Measurements from ENCODE around the gene EIF4E3.

DNA sequence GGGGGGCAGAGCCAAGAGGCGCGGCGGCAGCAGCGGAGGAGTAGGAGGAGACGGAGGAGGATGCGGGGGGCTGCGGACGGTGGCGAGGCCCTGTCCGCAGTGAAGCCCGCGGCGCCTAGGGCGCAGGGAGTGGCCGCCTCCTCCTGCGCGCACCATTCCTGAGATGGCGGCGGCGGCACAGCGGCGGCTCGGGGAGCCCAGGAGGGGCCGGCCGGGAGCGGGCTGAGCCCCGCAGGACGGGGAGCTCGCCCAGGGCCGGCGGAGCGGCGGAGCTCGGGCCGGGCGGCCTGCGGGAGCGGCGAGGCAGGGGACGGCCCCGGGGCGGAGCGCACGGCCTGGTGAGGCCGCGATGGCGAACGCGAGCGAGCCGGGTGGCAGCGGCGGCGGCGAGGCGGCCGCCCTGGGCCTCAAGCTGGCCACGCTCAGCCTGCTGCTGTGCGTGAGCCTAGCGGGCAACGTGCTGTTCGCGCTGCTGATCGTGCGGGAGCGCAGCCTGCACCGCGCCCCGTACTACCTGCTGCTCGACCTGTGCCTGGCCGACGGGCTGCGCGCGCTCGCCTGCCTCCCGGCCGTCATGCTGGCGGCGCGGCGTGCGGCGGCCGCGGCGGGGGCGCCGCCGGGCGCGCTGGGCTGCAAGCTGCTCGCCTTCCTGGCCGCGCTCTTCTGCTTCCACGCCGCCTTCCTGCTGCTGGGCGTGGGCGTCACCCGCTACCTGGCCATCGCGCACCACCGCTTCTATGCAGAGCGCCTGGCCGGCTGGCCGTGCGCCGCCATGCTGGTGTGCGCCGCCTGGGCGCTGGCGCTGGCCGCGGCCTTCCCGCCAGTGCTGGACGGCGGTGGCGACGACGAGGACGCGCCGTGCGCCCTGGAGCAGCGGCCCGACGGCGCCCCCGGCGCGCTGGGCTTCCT, 28.8 kb upstream of the EIF4E3 start, which contains the start of gene GPR27:
- TF ChIP-seq, protein P1, sequence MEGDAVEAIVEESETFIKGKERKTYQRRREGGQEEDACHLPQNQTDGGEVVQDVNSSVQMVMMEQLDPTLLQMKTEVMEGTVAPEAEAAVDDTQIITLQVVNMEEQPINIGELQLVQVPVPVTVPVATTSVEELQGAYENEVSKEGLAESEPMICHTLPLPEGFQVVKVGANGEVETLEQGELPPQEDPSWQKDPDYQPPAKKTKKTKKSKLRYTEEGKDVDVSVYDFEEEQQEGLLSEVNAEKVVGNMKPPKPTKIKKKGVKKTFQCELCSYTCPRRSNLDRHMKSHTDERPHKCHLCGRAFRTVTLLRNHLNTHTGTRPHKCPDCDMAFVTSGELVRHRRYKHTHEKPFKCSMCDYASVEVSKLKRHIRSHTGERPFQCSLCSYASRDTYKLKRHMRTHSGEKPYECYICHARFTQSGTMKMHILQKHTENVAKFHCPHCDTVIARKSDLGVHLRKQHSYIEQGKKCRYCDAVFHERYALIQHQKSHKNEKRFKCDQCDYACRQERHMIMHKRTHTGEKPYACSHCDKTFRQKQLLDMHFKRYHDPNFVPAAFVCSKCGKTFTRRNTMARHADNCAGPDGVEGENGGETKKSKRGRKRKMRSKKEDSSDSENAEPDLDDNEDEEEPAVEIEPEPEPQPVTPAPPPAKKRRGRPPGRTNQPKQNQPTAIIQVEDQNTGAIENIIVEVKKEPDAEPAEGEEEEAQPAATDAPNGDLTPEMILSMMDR (IDR thresholded peaks at IDR 0.05): no peak
- no peak for TF ChIP-seq POLR2A (IDR thresholded peaks at IDR 0.05)
